Retinal pigment epithelial cell (primary cell): ENCODE measurements around the gene RETN.

ENCODE experiments used
- DNase-seq: peaks from one replicate; pipeline ENCODE4 v3.0.0-alpha.2; 2010; ENCODE audit warnings: low read depth
- H3K4me3 ChIP-seq: 2 replicates; pipeline ENCODE4 v1.5.1; 2011; ENCODE audit warnings: mild to moderate bottlenecking, low read length, control low read depth, moderate library complexity
- CTCF ChIP-seq: conservative IDR thresholded peaks from 2 replicates; pipeline ENCODE4 v1.5.1; 2011; ENCODE audit warnings: low read depth, low read length, control low read depth, inconsistent platforms

RETN gene

GRCh38 chr19:7705387-7706187 lies 36.7 kb downstream of the RETN start:
- H3K4me3 ChIP-seq = no peak overlapping the region
- no peak for TF ChIP-seq CTCF
- no peak for DNase-seq

GRCh38 chr19:7706188-7706954 lies 37.5 kb downstream of the RETN start:
- H3K4me3 ChIP-seq = no peak overlapping the region
- TF ChIP-seq CTCF = no peak
- DNase-seq = no peak

- TF ChIP-seq CTCF = no peak
- no peak overlapping the region for H3K4me3 ChIP-seq
- no peak for DNase-seq
Measured at GRCh38 chr19:7706955-7707456, 38.2 kb downstream of the RETN start.

GRCh38 chr19:7709932-7710460 lies 41.1 kb downstream of the RETN start:
- H3K4me3 ChIP-seq = no peak overlapping the region
- no peak for DNase-seq
- TF ChIP-seq CTCF = no peak

GRCh38 chr19:7710616-7711015 lies 41.8 kb downstream of the RETN start:
- H3K4me3 ChIP-seq = no peak overlapping the region
- DNase-seq = no peak
- TF ChIP-seq CTCF = no peak

GRCh38 chr19:7715671-7716070 lies 46.8 kb downstream of the RETN start:
- no peak for DNase-seq
- no peak for TF ChIP-seq CTCF
- no peak overlapping the region for H3K4me3 ChIP-seq
